Mesenchymal stem cell (in vitro differentiated cells and primary cell): ENCODE results near the gene TMEM63B.

ENCODE experiments used
- DNase-seq: peaks from one replicate; pipeline ENCODE4 v3.0.0-alpha.2; 2013
- H2AFZ ChIP-seq: one replicate; pipeline ENCODE4 v1.6.1; 2013; ENCODE audit warnings: low read depth, mild to moderate bottlenecking, control low read depth, inconsistent platforms, low read length, moderate library complexity
- H2AK5ac ChIP-seq: 2 replicates; pipeline ENCODE4 v1.6.1; 2013; ENCODE audit warnings: low read length, moderate library complexity, mild to moderate bottlenecking, inconsistent platforms; ENCODE audit not compliant: severe bottlenecking
- H2BK120ac ChIP-seq: one replicate; pipeline ENCODE4 v1.6.1; 2013; ENCODE audit warnings: low read depth, mild to moderate bottlenecking, inconsistent platforms, low read length, moderate library complexity
- H2BK12ac ChIP-seq, 2 experiments: one replicate each; pipeline ENCODE4 v1.6.1; 2013; ENCODE audit warnings: inconsistent platforms in 2 of 2, low read length in 2 of 2, mild to moderate bottlenecking in 2 of 2, moderate library complexity in 2 of 2, control low read depth in 1 of 2
- H2BK15ac ChIP-seq: one replicate; pipeline ENCODE4 v1.6.1; 2013; ENCODE audit warnings: mild to moderate bottlenecking, low read depth, inconsistent platforms; ENCODE audit not compliant: poor library complexity, severe bottlenecking
- H2BK5ac ChIP-seq: 2 replicates; pipeline ENCODE4 v1.6.1; 2013; ENCODE audit warnings: low read depth, mild to moderate bottlenecking, low read length, control low read depth, inconsistent platforms; ENCODE audit not compliant: poor library complexity, severe bottlenecking
- H3K14ac ChIP-seq, 2 experiments: one replicate each; pipeline ENCODE4 v1.6.1; 2013; ENCODE audit warnings: inconsistent platforms in 2 of 2, low read length in 2 of 2, control low read depth in 1 of 2, mild to moderate bottlenecking in 1 of 2, moderate library complexity in 1 of 2
- H3K18ac ChIP-seq, 2 experiments: one replicate each; pipeline ENCODE4 v1.6.1; 2013; ENCODE audit warnings: inconsistent platforms in 2 of 2, low read length in 2 of 2, control low read depth in 1 of 2, low read depth in 1 of 2, mild to moderate bottlenecking in 1 of 2
- H3K23ac ChIP-seq, 2 experiments: one replicate each; pipeline ENCODE4 v1.6.1; 2013; ENCODE audit warnings: inconsistent platforms in 2 of 2, low read length in 2 of 2, mild to moderate bottlenecking in 2 of 2, moderate library complexity in 2 of 2, control low read depth in 1 of 2
- H3K27ac ChIP-seq: 2 replicates; pipeline ENCODE4 v1.5.1; 2013; ENCODE audit warnings: mild to moderate bottlenecking, moderate library complexity, low read length, control low read depth, inconsistent platforms; ENCODE audit not compliant: poor library complexity, severe bottlenecking
- H3K27me3 ChIP-seq, 2 experiments: 2 replicates each; pipeline versions ENCODE4 v1.6.1 to v1.7.0; 2013; ENCODE audit warnings: low read length in 2 of 2, mild to moderate bottlenecking in 2 of 2, moderate library complexity in 2 of 2, control low read depth in 1 of 2, inconsistent platforms in 1 of 2; ENCODE audit not compliant: control insufficient read depth in 1 of 2, insufficient read depth in 1 of 2
- H3K36me3 ChIP-seq, 2 experiments: 2 replicates each; pipeline versions ENCODE4 v1.6.1 to v1.7.0; 2013; ENCODE audit warnings: low read length in 2 of 2, control low read depth in 1 of 2, inconsistent platforms in 1 of 2, low read depth in 1 of 2, mild to moderate bottlenecking in 1 of 2; ENCODE audit not compliant: insufficient read depth in 2 of 2, control insufficient read depth in 1 of 2
- H3K4ac ChIP-seq, 2 experiments: one replicate each; pipeline ENCODE4 v1.6.1; 2013; ENCODE audit warnings: inconsistent platforms in 2 of 2, low read length in 2 of 2, mild to moderate bottlenecking in 2 of 2, moderate library complexity in 2 of 2, control low read depth in 1 of 2, low read depth in 1 of 2
- H3K4me1 ChIP-seq: 2 replicates; pipeline ENCODE4 v1.6.1; 2013; ENCODE audit warnings: low read depth, low read length, control low read depth; ENCODE audit not compliant: control insufficient read depth, insufficient read depth
- H3K4me2 ChIP-seq: 2 replicates; pipeline ENCODE4 v1.6.1; 2013; ENCODE audit warnings: low read length, mild to moderate bottlenecking, inconsistent platforms; ENCODE audit not compliant: poor library complexity, severe bottlenecking
- H3K4me3 ChIP-seq, 2 experiments: 2 replicates each; pipeline versions ENCODE4 v1.5.1 to v1.7.0; 2013; ENCODE audit warnings: low read length in 2 of 2, mild to moderate bottlenecking in 2 of 2, control low read depth in 1 of 2, low read depth in 1 of 2; ENCODE audit not compliant: insufficient read depth in 1 of 2
- H3K79me1 ChIP-seq: replicated peaks from 2 replicates; pipeline ENCODE4 v1.6.1; 2013; ENCODE audit warnings: mild to moderate bottlenecking, control low read depth, low read length, inconsistent platforms; ENCODE audit not compliant: poor library complexity, severe bottlenecking
- H3K9ac ChIP-seq: 2 replicates; pipeline ENCODE4 v1.7.0; 2013; ENCODE audit warnings: mild to moderate bottlenecking, low read length, moderate library complexity
- H3K9me3 ChIP-seq: 2 replicates; pipeline ENCODE4 v1.7.0; 2013; ENCODE audit warnings: mild to moderate bottlenecking, low read length; ENCODE audit not compliant: control insufficient read depth
- H4K8ac ChIP-seq: one replicate; pipeline ENCODE4 v1.6.1; 2013; ENCODE audit warnings: inconsistent platforms, mild to moderate bottlenecking, low read length, moderate library complexity
- H4K91ac ChIP-seq: one replicate; pipeline ENCODE4 v1.6.1; 2013; ENCODE audit warnings: mild to moderate bottlenecking, low read length, inconsistent platforms
- WGBS: methylation state at CpG from one replicate; pipeline ENCODE4 v1.1.7; 2013; ENCODE audit warnings: mixed read lengths; 5-methylcytosine and 5-hydroxymethylcytosine counted together

The TMEM63B gene

GRCh38 chr6:44167567-44167966, 40.2 kb downstream of the TMEM63B start:
- Histone ChIP-seq H3K4me2 (no peak overlapping the region), H3K27ac (no peak overlapping the region), H2AK5ac (no peak overlapping the region), H4K91ac (no peak overlapping the region), H2BK12ac (no peak overlapping the region), H3K4me3 (no peak overlapping the region), H3K23ac (no peak overlapping the region), H2AFZ (no peak overlapping the region), H3K79me1 (no peaks in the 10 kb centered on the region), H3K36me3 (no peaks in the 10 kb centered on the region), H2BK120ac (no peak overlapping the region), H4K8ac (no peak overlapping the region), H3K4me1 (peaks cover 2% of the 10 kb centered on the region), H2BK5ac (no peak overlapping the region), H3K9ac (no peak overlapping the region), H3K4ac (no peak overlapping the region), H3K9me3 (no peaks in the 10 kb centered on the region), H3K14ac (no peak overlapping the region), H3K18ac (no peak overlapping the region), H2BK15ac (no peak overlapping the region), H3K27me3 (peaks cover 51 to 56% of the 10 kb centered on the region in 2 experiments)
- 100% methylated on average over 1 of the region's 1 CpG for WGBS
- no peak for DNase-seq

- H2BK12ac ChIP-seq: no peak overlapping the region
- H3K4ac ChIP-seq: no peak overlapping the region
- H3K27me3 ChIP-seq: peaks cover 39 to 48% of the 10 kb centered on the region in 2 experiments
Observed at GRCh38 chr6:44169154-44169553, 41.8 kb downstream of the TMEM63B start.

GRCh38 chr6:44169886-44170570, 42.7 kb downstream of the TMEM63B start:
- H3K18ac ChIP-seq: no peak overlapping the region

More at GRCh38 chr6:44169154-44169553, 41.8 kb downstream of the TMEM63B start:
- H3K4me1 ChIP-seq: peaks cover 8% of the 10 kb centered on the region
- no peak for DNase-seq
- H3K27ac ChIP-seq: no peak overlapping the region
- H3K23ac ChIP-seq: no peak overlapping the region
- H3K9me3 ChIP-seq: no peaks in the 10 kb centered on the region
- no peak overlapping the region for H2BK120ac ChIP-seq
- H3K36me3 ChIP-seq: no peaks in the 10 kb centered on the region
- no peak overlapping the region for H2AFZ ChIP-seq
- H3K18ac ChIP-seq: no peak overlapping the region
- H4K91ac ChIP-seq: no peak overlapping the region
- H3K14ac ChIP-seq: no peak overlapping the region
- no peak overlapping the region for H2BK5ac ChIP-seq
- no peak overlapping the region for H2AK5ac ChIP-seq
- H3K79me1 ChIP-seq: no peaks in the 10 kb centered on the region
- no peak overlapping the region for H4K8ac ChIP-seq
- no peak overlapping the region for H2BK15ac ChIP-seq
- H3K4me3 ChIP-seq: no peak overlapping the region
- H3K4me2 ChIP-seq: no peak overlapping the region
- 85% methylated on average over 9 of the region's 9 CpGs for WGBS
- no peak overlapping the region for H3K9ac ChIP-seq

GRCh38 chr6:44171899-44172546, 44.7 kb downstream of the TMEM63B start:
- Histone ChIP-seq H2AK5ac (no peak overlapping the region), H3K4me1 (peaks cover 9% of the 10 kb centered on the region), H3K14ac (no peak overlapping the region), H3K4ac (no peak overlapping the region), H3K4me2 (no peak overlapping the region), H3K27me3 (peaks cover 18 to 23% of the 10 kb centered on the region in 2 experiments), H3K4me3 (no peak overlapping the region), H4K91ac (no peak overlapping the region), H2BK12ac (no peak overlapping the region), H3K18ac (no peak overlapping the region), H3K36me3 (no peaks in the 10 kb centered on the region), H2BK15ac (no peak overlapping the region), H3K9ac (no peak overlapping the region), H3K9me3 (no peaks in the 10 kb centered on the region), H4K8ac (no peak overlapping the region), H3K79me1 (no peaks in the 10 kb centered on the region), H2BK120ac (no peak overlapping the region), H2AFZ (no peak overlapping the region), H3K27ac (no peak overlapping the region), H3K23ac (no peak overlapping the region), H2BK5ac (no peak overlapping the region)
- DNase-seq: no peak
- WGBS: 85% methylated on average over 8 of the region's 12 CpGs

More at GRCh38 chr6:44169886-44170570, 42.7 kb downstream of the TMEM63B start:
- no peak overlapping the region for H2BK15ac ChIP-seq
- H4K91ac ChIP-seq: no peak overlapping the region
- H3K4ac ChIP-seq: no peak overlapping the region
- WGBS: 78% methylated on average over 8 of the region's 10 CpGs
- no peaks in the 10 kb centered on the region for H3K36me3 ChIP-seq
- H3K9ac ChIP-seq: no peak overlapping the region
- no peak overlapping the region for H3K4me2 ChIP-seq
- H3K27me3 ChIP-seq: peaks cover 35 to 43% of the 10 kb centered on the region in 2 experiments
- no peak overlapping the region for H3K23ac ChIP-seq
- no peak overlapping the region for H2BK12ac ChIP-seq
- H2BK5ac ChIP-seq: no peak overlapping the region
- no peak overlapping the region for H2AFZ ChIP-seq
- H3K27ac ChIP-seq: no peak overlapping the region
- H3K4me1 ChIP-seq: peaks cover 8% of the 10 kb centered on the region
- no peak overlapping the region for H2BK120ac ChIP-seq
- no peaks in the 10 kb centered on the region for H3K9me3 ChIP-seq
- no peaks in the 10 kb centered on the region for H3K79me1 ChIP-seq
- H4K8ac ChIP-seq: no peak overlapping the region
- H3K14ac ChIP-seq: no peak overlapping the region
- H3K4me3 ChIP-seq: no peak overlapping the region
- no peak overlapping the region for H2AK5ac ChIP-seq
- no peak for DNase-seq
